Subcutaneous adipose tissue (tissue), 4 donors: ENCODE measurements around the gene SUPT20H. TPM values are rescaled to one million over a fixed set of nuclear protein-coding genes. Genes with fewer than 3 reads are reported as not detected.

Source experiments
- CTCF ChIP-seq: fragments of 450-650 bp; IDR thresholded peaks from one replicate; pipeline ENCODE4 v1.5.1; 2016; ENCODE audit warnings: low read depth, mild to moderate bottlenecking, control low read depth, antibody characterized with exemption, moderate library complexity
- total RNA-seq, 4 donors: library from RNA; depleted of rRNA; stranded (reverse); fragments of >200 nt; gene quantifications; one replicate each; pipeline ENCODE4 v1.1.0, GENCODE V29; 2016

The SUPT20H gene
- total RNA-seq, 4 donors from 2014 or later, result 41.6 to 47.3 (median 44.2) TPM

GRCh38 chr13:37070956-37071355, 11.5 kb upstream of the SUPT20H start:
- TF ChIP-seq CTCF, result no peak

- no peak for TF ChIP-seq CTCF
These were observed 10.7 kb upstream of the SUPT20H start for GRCh38 chr13:37070145-37070695.

GRCh38 chr13:37069597-37070103, 10.2 kb upstream of the SUPT20H start:
- TF ChIP-seq CTCF, result no peak

- TF ChIP-seq CTCF, result no peak
These were observed 9.5 kb upstream of the SUPT20H start for GRCh38 chr13:37068962-37069361.

- no peak for TF ChIP-seq CTCF
These were observed 8.4 kb upstream of the SUPT20H start for GRCh38 chr13:37067874-37068273.

GRCh38 chr13:37065890-37066526, 6.5 kb upstream of the SUPT20H start:
- TF ChIP-seq CTCF, result no peak

- TF ChIP-seq CTCF, result no peak
These were observed 332 bp upstream of the SUPT20H start for GRCh38 chr13:37059848-37060192.
